GM12873 (cell line): ENCODE results near the gene KPNB1.

Experiments
- TF ChIP-seq, protein P1 (sequence below): IDR thresholded peaks from 2 replicates; pipeline ENCODE4 v1.5.1; 2012; ENCODE audit warnings: low read depth, mild to moderate bottlenecking, moderate library complexity, low read length, control low read depth; ENCODE audit not compliant: insufficient read depth; ENCODE audit errors: missing control alignments

Gene KPNB1

DNA sequence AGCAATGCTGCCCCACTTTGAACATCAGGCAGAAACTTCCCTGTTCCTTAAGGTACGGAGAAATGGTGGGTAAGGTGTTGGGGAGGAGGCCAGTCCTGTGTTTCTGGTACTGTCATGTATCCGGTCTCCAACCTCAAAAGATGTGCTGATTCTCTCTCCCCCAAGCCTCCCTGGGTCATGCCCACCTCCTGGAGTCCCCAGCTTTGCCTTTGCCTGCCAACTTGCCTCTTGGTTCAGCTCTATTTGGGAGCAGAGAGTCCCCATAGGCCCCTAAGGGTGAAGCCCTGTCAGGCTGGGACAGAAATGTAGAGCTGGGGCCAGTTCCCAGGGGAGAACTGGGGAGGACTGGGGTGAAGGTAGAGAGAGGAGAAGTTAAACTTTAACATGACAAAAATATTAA, 81.7 kb downstream of the KPNB1 start:
- TF ChIP-seq, protein P1, sequence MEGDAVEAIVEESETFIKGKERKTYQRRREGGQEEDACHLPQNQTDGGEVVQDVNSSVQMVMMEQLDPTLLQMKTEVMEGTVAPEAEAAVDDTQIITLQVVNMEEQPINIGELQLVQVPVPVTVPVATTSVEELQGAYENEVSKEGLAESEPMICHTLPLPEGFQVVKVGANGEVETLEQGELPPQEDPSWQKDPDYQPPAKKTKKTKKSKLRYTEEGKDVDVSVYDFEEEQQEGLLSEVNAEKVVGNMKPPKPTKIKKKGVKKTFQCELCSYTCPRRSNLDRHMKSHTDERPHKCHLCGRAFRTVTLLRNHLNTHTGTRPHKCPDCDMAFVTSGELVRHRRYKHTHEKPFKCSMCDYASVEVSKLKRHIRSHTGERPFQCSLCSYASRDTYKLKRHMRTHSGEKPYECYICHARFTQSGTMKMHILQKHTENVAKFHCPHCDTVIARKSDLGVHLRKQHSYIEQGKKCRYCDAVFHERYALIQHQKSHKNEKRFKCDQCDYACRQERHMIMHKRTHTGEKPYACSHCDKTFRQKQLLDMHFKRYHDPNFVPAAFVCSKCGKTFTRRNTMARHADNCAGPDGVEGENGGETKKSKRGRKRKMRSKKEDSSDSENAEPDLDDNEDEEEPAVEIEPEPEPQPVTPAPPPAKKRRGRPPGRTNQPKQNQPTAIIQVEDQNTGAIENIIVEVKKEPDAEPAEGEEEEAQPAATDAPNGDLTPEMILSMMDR, result no peak

DNA sequence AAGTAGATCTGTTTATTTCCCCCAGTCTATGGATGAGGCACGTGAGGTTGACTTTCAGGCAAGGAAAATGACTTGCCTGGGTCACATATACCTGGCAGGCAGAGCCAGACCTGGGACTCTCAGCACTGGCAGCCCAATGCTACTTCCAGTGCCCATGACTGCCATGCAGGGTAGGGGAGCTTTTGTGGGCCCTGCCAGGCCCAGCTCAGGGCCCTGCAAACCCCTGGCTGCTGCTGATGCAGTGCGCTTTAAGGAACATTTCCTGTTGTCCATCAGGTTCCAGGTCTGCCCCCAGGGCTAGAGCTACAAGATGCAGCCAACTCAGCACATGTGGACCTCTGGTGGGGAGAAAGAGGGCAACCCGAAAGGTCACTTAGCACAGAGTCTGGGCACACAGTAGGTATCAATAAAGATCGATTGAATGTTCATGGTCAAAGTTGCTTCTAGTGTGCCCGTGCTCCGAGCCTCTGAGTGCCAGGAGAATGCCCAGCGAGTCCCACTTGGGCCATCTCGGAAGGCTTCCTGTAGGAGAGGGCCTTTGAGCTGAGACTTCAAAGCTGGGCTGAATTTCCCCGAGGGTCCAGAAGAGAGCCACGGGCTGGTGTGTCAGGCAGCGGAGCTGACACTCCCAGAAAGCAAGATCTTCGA, 82.8 kb downstream of the KPNB1 start:
- TF ChIP-seq, protein P1, result no peak

DNA sequence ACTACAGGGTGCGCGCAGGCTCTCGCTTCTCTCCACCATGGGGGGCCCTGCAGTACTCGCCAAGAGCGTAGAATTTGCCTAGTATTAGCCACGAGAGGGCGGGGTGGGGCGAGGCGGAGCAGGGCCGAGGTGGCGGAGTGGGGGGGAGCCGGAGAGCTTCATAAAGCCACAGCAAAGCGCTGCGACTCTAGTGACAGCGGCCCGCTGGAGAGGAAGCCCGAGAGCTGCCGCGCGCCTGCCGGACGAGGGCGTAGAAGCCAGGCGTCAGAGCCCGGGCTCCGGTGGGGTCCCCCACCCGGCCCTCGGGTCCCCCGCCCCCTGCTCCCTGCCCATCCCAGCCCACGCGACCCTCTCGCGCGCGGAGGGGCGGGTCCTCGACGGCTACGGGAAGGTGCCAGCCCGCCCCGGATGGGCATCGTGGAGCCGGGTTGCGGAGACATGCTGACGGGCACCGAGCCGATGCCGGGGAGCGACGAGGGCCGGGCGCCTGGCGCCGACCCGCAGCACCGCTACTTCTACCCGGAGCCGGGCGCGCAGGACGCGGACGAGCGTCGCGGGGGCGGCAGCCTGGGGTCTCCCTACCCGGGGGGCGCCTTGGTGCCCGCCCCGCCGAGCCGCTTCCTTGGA, 83.4 kb downstream of the KPNB1 start, which contains the start of gene TBX21:
TSS of gene TBX21 (plus strand) at position 190 of the 627 bp plus-strand sequence. CDS start at position 409, 219 bp downstream.
- TF ChIP-seq, protein P1, result peak; percentile 36

DNA sequence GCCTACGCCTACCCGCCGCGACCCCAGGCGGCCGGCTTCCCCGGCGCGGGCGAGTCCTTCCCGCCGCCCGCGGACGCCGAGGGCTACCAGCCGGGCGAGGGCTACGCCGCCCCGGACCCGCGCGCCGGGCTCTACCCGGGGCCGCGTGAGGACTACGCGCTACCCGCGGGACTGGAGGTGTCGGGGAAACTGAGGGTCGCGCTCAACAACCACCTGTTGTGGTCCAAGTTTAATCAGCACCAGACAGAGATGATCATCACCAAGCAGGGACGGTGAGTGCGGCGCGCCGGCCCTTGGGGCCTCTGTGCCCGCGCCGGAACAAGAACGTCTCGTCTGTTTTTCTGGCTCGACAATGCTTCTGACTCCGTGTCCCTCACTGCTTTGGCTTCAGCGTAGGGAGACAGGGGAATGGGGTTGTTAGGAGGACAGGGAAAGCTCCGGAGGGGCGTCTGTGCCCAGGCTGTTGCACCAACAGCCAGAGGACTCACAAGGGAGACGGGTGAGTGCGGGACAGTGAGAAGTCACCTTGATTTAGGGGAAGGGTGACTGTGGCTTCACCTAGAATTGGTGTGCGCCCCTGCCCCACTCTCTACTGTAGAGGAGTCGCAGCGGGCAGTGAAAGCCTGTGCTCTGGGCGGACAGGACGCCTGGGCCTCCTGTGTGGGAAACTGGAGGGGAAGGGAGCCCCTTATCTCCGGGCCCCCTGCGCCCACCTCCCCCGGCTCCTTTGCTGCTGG, 84.1 kb downstream of the KPNB1 start:
- TF ChIP-seq, protein P1, result no peak

DNA sequence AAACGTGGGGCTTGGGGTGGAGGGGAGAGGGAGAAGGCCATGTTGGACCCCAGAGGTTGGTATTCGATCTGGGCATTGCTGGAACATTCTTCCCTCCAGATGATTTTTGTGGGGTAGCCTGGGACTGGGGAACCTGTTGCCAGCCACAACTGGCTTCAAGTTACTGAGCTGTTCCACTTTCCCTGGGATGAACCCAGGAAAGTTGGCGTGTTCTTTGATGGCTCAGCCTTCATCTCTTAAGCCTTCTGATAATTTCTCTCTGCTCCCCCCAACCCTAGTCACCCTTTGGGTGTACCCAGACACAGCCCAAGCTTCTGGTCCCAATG, 85.4 kb downstream of the KPNB1 start:
- TF ChIP-seq, protein P1, result no peak
